ENCODE results near the gene DIS3L2.

GRCh38 chr2:232292395-232293154 lies 331.1 kb downstream of the DIS3L2 start:
- TF ChIP-seq CTCF (conservative IDR thresholded peaks at IDR 0.05) (peak; percentile 74), EZH2 (IDR thresholded peaks at IDR 0.05; ENCODE audit: low read depth) (no peak)
